ENCODE data around the gene XKR8.

The XKR8 gene

GRCh38 chr1:27955076-27955475, 4.7 kb upstream of the XKR8 start:
- DNase-seq (ENCODE audit: low read depth in 3 of 3): no peak

- no peak for DNase-seq (ENCODE audit: low read depth in 3 of 3)
These were observed 3.0 kb upstream of the XKR8 start for GRCh38 chr1:27956761-27957160.

GRCh38 chr1:27957655-27958054, 2.1 kb upstream of the XKR8 start:
- DNase-seq (ENCODE audit: low read depth in 3 of 3): no peak

- DNase-seq (ENCODE audit: low read depth in 3 of 3): no peak
These were observed 1.3 kb upstream of the XKR8 start for GRCh38 chr1:27958513-27958912.

- DNase-seq (ENCODE audit: low read depth in 3 of 3): no peak
These were observed 1.2 kb downstream of the XKR8 start for GRCh38 chr1:27960762-27961645.

GRCh38 chr1:27961646-27962221, 2.0 kb downstream of the XKR8 start:
- no peak for DNase-seq (ENCODE audit: low read depth in 3 of 3)

- no peak for DNase-seq (ENCODE audit: low read depth in 3 of 3)
These were observed 3.6 kb downstream of the XKR8 start for GRCh38 chr1:27963393-27963792.

- DNase-seq (ENCODE audit: low read depth in 3 of 3): no peak
These were observed 6.8 kb downstream of the XKR8 start for GRCh38 chr1:27966402-27967105.

GRCh38 chr1:27967106-27967883, 7.5 kb downstream of the XKR8 start:
- no peak for DNase-seq (ENCODE audit: low read depth in 3 of 3)

GRCh38 chr1:27967884-27968466, 8.2 kb downstream of the XKR8 start:
- DNase-seq (ENCODE audit: low read depth in 3 of 3): no peak

- DNase-seq (ENCODE audit: low read depth in 3 of 3): no peak
These were observed 8.9 kb downstream of the XKR8 start for GRCh38 chr1:27968692-27969091.

GRCh38 chr1:27970401-27970800, 10.6 kb downstream of the XKR8 start:
- DNase-seq (ENCODE audit: low read depth in 3 of 3): no peak

GRCh38 chr1:27971674-27972073, 11.9 kb downstream of the XKR8 start:
- no peak for DNase-seq (ENCODE audit: low read depth in 3 of 3)

GRCh38 chr1:27972141-27972540, 12.4 kb downstream of the XKR8 start:
- DNase-seq (ENCODE audit: low read depth in 3 of 3): no peak

GRCh38 chr1:27973771-27974416, 14.1 kb downstream of the XKR8 start:
- DNase-seq (ENCODE audit: low read depth in 3 of 3): no peak

- no peak for DNase-seq (ENCODE audit: low read depth in 3 of 3)
These were observed 14.6 kb downstream of the XKR8 start for GRCh38 chr1:27974417-27974781.

- no peak for DNase-seq (ENCODE audit: low read depth in 3 of 3)
These were observed 19.5 kb downstream of the XKR8 start for GRCh38 chr1:27979151-27979858.

- DNase-seq (ENCODE audit: low read depth in 3 of 3): no peak
These were observed 20.1 kb downstream of the XKR8 start for GRCh38 chr1:27979859-27980201.

GRCh38 chr1:27980216-27980845, 20.6 kb downstream of the XKR8 start:
- DNase-seq (ENCODE audit: low read depth in 3 of 3): no peak

GRCh38 chr1:27981145-27981544, 21.4 kb downstream of the XKR8 start:
- DNase-seq (ENCODE audit: low read depth in 3 of 3): no peak

Data from stimulated activated CD4-positive, alpha-beta T cell treated with anti-CD3 and anti-CD28 coated beads, TNF-alpha, amount 100 ng/mL, for 4 hours (primary cell).